ENCODE results near the gene DUSP6.

DNA sequence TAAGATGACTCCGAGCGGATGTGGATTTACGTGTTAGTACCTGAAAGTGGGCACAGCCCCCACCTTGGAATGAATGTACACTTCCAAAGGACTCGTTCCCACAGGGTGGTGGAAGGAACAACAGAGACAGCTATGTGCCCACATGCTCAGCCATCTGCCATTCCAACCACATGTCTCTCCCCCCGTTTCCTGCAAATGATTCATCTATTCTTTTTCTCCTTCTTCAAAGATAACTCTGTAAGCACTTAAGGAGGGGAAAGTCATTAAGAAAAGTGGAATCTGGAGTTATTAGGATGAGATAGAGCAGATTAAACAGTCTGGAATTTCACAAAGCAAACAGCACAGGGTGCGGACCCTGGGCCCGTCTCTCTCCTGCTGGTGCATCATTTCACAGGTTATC lies 18.5 kb upstream of the DUSP6 start:
- TF ChIP-seq POLR2A (IDR thresholded peaks at IDR 0.05) (no peak), POLR2AphosphoS5 (IDR thresholded peaks at IDR 0.05) (no peak), EP300 (IDR thresholded peaks at IDR 0.05; ENCODE audit: low read depth) (no peak)
- TF ChIP-seq, protein P1, sequence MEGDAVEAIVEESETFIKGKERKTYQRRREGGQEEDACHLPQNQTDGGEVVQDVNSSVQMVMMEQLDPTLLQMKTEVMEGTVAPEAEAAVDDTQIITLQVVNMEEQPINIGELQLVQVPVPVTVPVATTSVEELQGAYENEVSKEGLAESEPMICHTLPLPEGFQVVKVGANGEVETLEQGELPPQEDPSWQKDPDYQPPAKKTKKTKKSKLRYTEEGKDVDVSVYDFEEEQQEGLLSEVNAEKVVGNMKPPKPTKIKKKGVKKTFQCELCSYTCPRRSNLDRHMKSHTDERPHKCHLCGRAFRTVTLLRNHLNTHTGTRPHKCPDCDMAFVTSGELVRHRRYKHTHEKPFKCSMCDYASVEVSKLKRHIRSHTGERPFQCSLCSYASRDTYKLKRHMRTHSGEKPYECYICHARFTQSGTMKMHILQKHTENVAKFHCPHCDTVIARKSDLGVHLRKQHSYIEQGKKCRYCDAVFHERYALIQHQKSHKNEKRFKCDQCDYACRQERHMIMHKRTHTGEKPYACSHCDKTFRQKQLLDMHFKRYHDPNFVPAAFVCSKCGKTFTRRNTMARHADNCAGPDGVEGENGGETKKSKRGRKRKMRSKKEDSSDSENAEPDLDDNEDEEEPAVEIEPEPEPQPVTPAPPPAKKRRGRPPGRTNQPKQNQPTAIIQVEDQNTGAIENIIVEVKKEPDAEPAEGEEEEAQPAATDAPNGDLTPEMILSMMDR (IDR thresholded peaks at IDR 0.05): no peak

Measured in transverse colon (tissue), 4 donors.